GM21576 (cell line): Measurements from ENCODE around the gene NAA35.

ENCODE experiments used
- ATAC-seq: cut with Tn5 transposase; IDR thresholded peaks from one replicate; pipeline ENCODE4 v1.9.1; 2021; ENCODE audit warnings: mild to moderate bottlenecking, moderate library complexity; ENCODE audit not compliant: unreplicated experiment

NAA35 gene

DNA sequence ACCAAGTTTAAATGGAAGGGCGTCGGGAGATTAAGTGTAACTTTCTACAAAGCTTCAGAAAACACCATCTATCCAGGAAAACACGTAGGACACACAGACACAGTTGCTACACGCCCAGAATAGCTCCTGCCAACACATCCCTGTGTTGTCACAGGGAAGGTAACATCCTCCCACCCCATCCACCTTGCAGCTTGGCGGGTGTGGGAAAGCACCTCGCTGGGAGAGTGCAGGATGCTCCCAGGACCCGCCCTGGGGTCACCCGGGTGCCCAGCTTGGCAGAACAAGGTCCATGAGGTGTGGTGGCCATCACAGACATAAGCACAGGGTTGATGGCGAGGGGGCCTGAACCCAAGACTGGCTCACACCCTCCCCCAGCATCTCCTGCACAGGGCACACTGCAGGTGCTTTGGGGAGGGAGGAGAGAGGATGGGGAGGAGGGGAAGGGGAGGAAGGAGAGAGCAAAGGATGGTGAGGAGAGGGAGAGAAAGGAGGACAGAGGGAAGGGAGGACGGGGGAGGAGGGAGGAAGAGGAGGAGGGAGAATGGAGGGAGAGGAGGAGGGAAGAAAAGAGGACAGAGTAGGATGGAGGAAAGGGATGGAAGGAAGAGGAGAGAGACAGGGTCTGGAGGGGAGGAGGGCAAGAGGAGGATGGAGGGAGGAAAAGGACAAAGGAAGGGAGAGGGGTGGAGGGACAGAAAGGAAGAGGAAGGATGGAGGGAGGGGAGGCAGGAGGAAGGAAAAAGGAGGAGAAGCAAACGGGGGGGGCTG, 121.2 kb downstream of the NAA35 start:
- ATAC-seq, result no peak

DNA sequence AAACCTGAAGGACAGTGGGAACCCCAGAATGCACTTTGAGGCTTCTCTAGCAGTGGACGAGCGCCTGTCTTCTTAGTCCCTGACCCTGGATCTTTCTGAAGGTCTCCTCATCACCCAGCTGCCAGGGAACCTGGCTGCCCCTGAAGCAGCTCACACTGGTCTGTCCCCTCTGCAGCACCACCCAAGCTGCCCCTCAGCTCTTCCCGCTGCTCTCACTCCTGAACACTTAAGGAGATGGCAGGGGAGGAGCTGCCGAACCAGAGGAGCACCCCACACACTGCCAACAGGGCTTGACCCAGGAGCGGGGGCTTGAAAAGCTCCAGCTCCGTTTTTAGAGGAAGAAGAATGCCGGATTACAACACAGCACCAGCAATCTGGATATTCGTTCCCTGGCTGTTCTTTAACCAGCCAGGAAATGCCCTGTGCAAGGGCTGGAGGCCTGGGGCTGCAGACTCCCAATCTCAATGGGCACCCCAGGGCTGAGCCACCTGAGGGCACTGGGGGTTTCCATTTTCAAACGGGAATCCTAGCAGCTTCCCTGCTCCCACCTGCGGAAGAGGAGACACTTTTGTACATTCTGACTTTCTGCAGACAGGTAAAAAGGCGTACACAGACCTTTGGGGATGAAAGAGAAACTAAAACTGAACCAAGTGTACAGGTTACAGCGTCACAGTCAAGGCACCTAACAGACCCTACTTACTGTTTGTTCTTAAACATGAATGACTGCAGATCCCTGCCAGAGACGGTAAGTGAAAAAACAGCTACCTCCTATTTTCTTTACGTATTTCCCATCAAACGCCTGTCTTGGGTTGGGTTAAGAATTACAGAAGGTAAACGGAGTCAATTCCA, 122.1 kb downstream of the NAA35 start:
- ATAC-seq, result no peak

DNA sequence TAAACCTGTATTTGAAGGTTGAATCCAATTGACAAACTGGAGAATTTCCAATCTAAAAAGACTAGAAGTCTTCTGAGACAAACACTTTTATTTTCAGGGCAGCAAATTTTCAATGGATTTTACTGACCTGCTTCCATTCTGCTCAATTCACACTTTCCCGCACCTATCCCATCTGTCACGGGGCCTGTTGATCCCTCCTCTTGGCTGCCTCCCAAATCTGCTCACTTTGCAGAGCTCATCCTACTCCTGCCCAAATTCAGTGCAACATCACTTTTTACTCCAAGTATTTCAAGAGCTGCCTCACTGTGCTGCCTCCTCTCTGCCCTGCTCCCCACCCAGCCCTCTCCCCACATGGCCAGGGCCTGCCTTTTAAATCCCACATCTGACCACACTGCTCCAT, 123.3 kb downstream of the NAA35 start:
- ATAC-seq, result no peak

DNA sequence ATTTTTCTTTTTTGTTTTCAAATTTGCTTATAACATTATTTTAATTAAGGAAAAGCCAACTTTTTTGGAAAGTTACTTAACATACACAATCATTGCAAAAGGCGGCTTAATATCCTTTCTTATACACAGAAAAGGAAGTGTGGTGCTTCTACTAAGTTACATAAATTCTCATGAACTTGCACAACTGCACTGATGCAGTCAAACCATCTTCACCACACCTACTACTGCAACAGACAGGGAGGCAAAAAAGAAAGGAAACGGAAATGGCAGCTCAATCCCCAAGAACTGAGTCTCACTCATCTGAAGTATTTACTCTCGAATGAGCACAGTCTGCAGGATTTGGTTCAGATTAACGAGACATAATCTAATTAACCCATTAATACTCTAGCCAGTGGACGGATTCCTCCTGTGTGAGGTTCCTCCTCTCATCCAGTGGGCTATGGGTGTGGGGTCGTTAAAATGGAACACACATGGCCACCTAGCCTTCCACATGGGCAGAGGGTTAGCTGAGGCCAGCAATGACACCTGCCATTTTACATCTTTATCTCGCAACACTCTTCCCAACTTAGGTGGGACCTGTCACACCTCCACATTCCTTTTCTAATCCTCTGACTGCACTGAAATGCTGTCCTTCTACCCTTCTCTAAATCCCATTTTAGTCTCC, 128.4 kb downstream of the NAA35 start:
- no peak for ATAC-seq
